Left renal pelvis (tissue), 4 donors: ENCODE results near the gene RAD51B. TPM values are rescaled to one million over a fixed set of nuclear protein-coding genes. Genes with fewer than 3 reads are reported as not detected.

Experiments
- DNase-seq, 4 donors: peaks; one replicate each; pipeline ENCODE4 v3.0.0-alpha.2; 2013; ENCODE audit warnings: low read depth in 4 of 4, low spot score in 3 of 4
- polyA plus RNA-seq, 4 donors: library from polyadenylated mRNA; unstranded; fragments of 120-200 nt; gene quantifications; one replicate each; pipeline ENCODE4 v1.2.1, GENCODE V29; 2013; ENCODE audit not compliant: insufficient read length in 4 of 4

The RAD51B gene
- polyA plus RNA-seq, 4 donors = 9.4 to 12.6 (median 11.6) TPM

- DNase-seq = no peak
Measured at GRCh38 chr14:68627050-68627867, 807.7 kb downstream of the RAD51B start.

- DNase-seq = no peak
Measured at GRCh38 chr14:68627868-68628604, 808.5 kb downstream of the RAD51B start.

- no peak for DNase-seq
Measured at GRCh38 chr14:68628605-68629310, 809.2 kb downstream of the RAD51B start.

GRCh38 chr14:68630081-68630571, 810.5 kb downstream of the RAD51B start:
- no peak for DNase-seq

GRCh38 chr14:68630611-68631393, 811.2 kb downstream of the RAD51B start:
- DNase-seq = no peak

- DNase-seq = no peak
Measured at GRCh38 chr14:68631394-68632053, 811.9 kb downstream of the RAD51B start.

- DNase-seq = no peak
Measured at GRCh38 chr14:68632054-68632895, 812.7 kb downstream of the RAD51B start.

GRCh38 chr14:68633131-68633991, 813.8 kb downstream of the RAD51B start:
- DNase-seq = no peak

GRCh38 chr14:68634332-68634731, 814.8 kb downstream of the RAD51B start:
- no peak for DNase-seq

- DNase-seq = no peak
Measured at GRCh38 chr14:68634874-68635595, 815.5 kb downstream of the RAD51B start.

GRCh38 chr14:68636597-68636996, 817.0 kb downstream of the RAD51B start:
- DNase-seq = no peak

- no peak for DNase-seq
Measured at GRCh38 chr14:68637106-68638021, 817.8 kb downstream of the RAD51B start.

GRCh38 chr14:68638141-68638999, 818.8 kb downstream of the RAD51B start:
- DNase-seq = no peak

- DNase-seq = no peak
Measured at GRCh38 chr14:68639000-68639757, 819.6 kb downstream of the RAD51B start.
